ENCODE data around the gene NEK1.
"Not testable (repeated sequence)": the region's sequence is repeated elsewhere in the genome, so short reads cannot be mapped to it uniquely, and the experiment has no call there.

NEK1 gene

GRCh38 chr4:169493164-169493524 is 119.2 kb downstream of the NEK1 start:
- DNase-seq = no peak

- no peak for DNase-seq
Observed at GRCh38 chr4:169492436-169493163, 119.8 kb downstream of the NEK1 start.

- DNase-seq = no peak
Observed at GRCh38 chr4:169491211-169491610, 121.2 kb downstream of the NEK1 start.

- no peak for DNase-seq
Observed at GRCh38 chr4:169489306-169489705, 123.1 kb downstream of the NEK1 start.

GRCh38 chr4:169485791-169486742 is 126.3 kb downstream of the NEK1 start:
- peak; percentile 60 for DNase-seq

- no peak for DNase-seq
Observed at GRCh38 chr4:169485086-169485485, 127.3 kb downstream of the NEK1 start.

GRCh38 chr4:169484485-169484884 is 127.9 kb downstream of the NEK1 start:
- DNase-seq = no peak

DNA sequence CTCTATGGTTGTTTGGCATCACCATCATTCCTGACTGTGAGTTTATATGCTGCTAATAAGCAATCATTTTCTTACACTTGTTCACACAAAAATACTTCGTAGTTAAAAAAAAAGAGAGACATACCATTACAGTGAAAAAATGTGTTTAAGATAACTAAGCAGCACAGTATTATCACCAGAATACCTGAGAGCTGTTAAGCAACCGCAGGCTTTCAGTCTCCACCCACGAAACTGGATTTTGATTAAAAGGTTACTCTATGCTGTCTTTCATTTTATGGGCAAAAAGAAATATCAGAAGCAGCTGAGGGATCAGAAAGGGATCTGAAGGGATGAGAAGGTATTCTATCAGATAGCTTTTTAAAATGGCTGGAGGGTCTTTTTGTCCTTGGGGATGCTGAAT is 148.3 kb downstream of the NEK1 start:
- DNase-seq = no peak

GRCh38 chr4:169460081-169460480 is 152.3 kb downstream of the NEK1 start:
- no peak for DNase-seq

- no peak for DNase-seq
Observed at GRCh38 chr4:169458575-169458974, 153.8 kb downstream of the NEK1 start.

GRCh38 chr4:169452644-169453043 is 159.7 kb downstream of the NEK1 start:
- not testable (repeated sequence) for DNase-seq

GRCh38 chr4:169448935-169449334 is 163.4 kb downstream of the NEK1 start:
- DNase-seq = not testable (repeated sequence)

GRCh38 chr4:169446824-169447223 is 165.6 kb downstream of the NEK1 start:
- no peak for DNase-seq

DNA sequence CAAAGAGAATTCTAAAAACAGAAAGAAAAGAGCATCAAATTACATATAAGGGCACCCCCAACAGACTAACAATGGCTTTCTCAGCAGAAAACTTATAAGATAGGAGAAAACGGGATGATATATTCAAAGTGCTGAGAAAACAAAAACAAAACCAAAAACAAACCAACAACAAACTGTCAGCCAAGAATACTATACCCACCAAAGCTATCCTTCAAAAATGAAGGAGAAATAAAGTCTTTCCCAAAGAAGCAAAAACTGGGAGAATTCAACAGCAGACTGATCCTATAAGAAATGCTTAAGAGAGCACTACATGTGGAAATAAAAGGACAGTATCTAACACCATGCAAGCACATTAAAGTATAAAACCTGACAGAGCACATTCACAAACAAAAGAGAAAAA is 168.6 kb downstream of the NEK1 start:
- no peak for DNase-seq

DNA sequence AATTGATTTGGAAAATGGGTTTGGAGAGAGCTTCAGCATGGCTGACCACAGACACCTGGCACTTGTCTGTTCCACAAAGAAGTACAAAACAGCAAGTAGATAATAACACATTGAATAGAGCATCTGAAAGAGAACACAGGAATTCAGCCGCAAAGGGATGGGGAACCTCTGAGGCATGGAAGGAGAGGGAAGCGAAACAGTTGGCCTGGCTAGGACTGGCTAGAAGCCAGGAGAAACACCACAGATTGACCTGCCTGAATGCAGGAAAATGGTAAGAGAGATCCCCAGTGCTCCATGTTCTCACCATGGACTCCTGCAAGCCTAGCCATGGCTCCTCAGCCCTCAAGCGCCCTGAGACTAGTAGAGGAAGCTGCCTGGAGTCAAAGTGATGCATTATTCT is 171.9 kb downstream of the NEK1 start:
- no peak for DNase-seq

GRCh38 chr4:169439244-169439643 is 173.1 kb downstream of the NEK1 start:
- no peak for DNase-seq

DNA sequence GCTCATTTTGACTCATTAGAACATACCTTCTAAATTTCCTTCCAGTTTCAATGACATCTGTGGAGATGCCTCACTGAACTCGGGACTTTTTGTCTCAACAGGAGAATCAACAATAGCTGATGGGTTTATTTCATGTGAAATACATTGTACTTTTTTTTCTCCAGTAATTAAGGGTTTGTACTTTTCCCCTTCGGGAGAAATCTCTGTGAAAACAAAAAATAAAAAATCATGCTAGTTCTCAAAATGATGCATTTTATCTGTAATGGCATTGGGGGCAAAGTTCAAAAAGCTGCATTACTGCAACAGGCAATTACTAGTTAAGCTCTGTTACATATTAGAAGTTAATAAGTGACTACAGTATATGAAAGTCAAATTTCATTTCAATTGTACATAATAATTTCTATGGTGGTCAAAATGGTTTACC is 174.3 kb downstream of the NEK1 start:
- DNase-seq = no peak

DNA sequence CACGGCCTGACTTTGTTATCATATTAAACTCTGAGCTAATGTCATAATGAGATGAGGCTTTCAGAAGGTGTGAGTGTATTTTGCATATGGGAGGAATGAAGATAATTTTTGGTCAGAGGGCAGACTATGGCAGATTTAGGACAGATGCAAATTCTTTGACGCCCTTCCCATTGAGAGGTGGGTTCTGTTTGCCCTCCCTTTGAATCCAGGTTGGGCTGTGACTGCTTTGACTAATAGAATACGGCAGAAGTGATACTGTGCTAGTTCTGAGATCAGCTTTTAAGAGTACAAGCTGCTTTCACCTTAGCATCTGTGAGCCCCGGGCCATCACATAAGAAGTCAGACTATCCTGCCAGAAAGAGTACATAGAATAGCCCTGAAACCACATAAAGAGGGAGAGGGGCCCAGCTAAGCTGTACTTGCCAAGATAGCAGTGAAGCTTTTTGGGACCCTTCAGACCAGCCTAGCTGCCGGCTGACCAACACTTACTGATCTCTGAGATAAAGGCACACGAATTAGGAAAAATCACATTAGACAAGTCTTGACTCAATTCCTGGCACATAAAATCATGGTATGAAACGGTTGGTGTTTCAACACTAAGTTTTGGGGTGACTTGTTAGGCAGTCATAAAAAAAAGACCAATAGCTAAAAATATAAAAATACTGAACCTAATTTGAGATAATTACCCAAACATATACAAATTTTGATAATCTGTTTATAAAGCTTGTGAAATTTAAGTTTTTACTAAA is 174.9 kb downstream of the NEK1 start:
- no peak for DNase-seq

GRCh38 chr4:169436734-169437133 is 175.6 kb downstream of the NEK1 start:
- no peak for DNase-seq

DNA sequence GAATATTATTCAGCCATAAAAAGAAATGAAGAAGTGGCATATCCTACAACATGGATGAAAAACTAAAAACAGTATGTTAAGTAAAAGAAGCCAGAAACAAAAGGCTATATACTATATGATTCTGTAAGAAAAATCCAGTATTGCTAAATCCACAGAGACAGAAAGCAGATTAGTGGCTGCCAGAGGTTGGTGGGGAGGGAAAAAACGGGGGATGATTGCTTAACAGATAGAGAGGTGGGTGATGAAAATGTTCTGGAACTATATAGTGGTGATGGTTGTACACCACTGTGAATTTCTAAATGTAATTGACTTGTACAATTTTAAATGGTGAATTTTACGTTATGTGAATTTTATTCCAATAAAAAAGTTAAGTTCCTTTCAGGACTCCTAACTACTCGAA is 184.0 kb downstream of the NEK1 start:
- DNase-seq = no peak

GRCh38 chr4:169427727-169428126 is 184.7 kb downstream of the NEK1 start:
- not testable (repeated sequence) for DNase-seq

DNA sequence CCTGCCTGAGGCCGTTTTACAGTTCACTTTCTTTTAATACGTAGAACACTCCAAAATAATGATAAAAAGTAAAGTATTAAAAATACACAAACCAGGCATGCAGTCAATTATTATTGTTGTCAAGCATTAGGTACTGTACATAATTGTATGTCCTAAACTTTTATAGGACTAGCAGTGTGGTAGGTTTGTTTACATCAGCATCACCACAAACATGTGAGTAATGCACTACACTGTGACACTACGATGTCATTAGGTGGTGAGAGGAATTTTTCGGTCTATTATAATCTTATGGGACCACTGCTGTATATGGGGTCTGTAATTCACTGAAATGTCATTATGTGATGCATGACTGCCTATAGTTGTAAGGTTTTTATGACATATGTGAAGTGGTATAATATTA is 192.1 kb downstream of the NEK1 start:
- DNase-seq = no peak

GRCh38 chr4:169418846-169419245 is 193.5 kb downstream of the NEK1 start:
- DNase-seq = no peak
